HG03520 (cell line): ENCODE measurements around the gene NELFA.

ENCODE experiments used
- ATAC-seq: cut with Tn5 transposase; IDR thresholded peaks from one replicate; pipeline ENCODE4 v1.9.1; 2021; ENCODE audit warnings: mild to moderate bottlenecking, moderate library complexity; ENCODE audit not compliant: unreplicated experiment

NELFA gene

GRCh38 chr4:2008921-2009650 lies at the start of gene NELFA:
NELFA (minus strand) TSS chr4:2008974; CDS start chr4:2008959, 15 bp downstream.
- peak; percentile 80 for ATAC-seq

- ATAC-seq = no peak
Measured at GRCh38 chr4:2057382-2058065, 48.8 kb upstream of the NELFA start.

- no peak for ATAC-seq
Measured at GRCh38 chr4:2054217-2054616, 45.4 kb upstream of the NELFA start.

- ATAC-seq = no peak
Measured at GRCh38 chr4:2051086-2051485, 42.3 kb upstream of the NELFA start.

- no peak for ATAC-seq
Measured at GRCh38 chr4:2049811-2050210, 41.0 kb upstream of the NELFA start.

- ATAC-seq = no peak
Measured at GRCh38 chr4:2049381-2049780, 40.6 kb upstream of the NELFA start.

GRCh38 chr4:2048831-2049230 lies 40.1 kb upstream of the NELFA start:
- ATAC-seq = no peak

- no peak for ATAC-seq
Measured at GRCh38 chr4:2047781-2048581, 39.2 kb upstream of the NELFA start.

GRCh38 chr4:2047031-2047660 lies 38.4 kb upstream of the NELFA start:
- no peak for ATAC-seq

- no peak for ATAC-seq
Measured at GRCh38 chr4:2046031-2046961, 37.5 kb upstream of the NELFA start.

GRCh38 chr4:2045518-2045951 lies 36.8 kb upstream of the NELFA start:
- no peak for ATAC-seq

GRCh38 chr4:2044542-2045517 lies 36.1 kb upstream of the NELFA start:
- ATAC-seq = no peak

- no peak for ATAC-seq
Measured at GRCh38 chr4:2044119-2044485, 35.3 kb upstream of the NELFA start.

- no peak for ATAC-seq
Measured at GRCh38 chr4:2043396-2044118, 34.8 kb upstream of the NELFA start.

GRCh38 chr4:2042947-2043395 lies 34.2 kb upstream of the NELFA start:
- no peak for ATAC-seq

- no peak for ATAC-seq
Measured at GRCh38 chr4:2042204-2042946, 33.6 kb upstream of the NELFA start.
